Prostate gland (tissue), 2 donors: ENCODE results near the gene RANBP3. TPM values are rescaled to one million over a fixed set of nuclear protein-coding genes. Genes with fewer than 3 reads are reported as not detected.

Experiments
- DNase-seq: peaks from one replicate; pipeline ENCODE4 v3.0.0-alpha.2; 2019; ENCODE audit warnings: low spot score
- H3K27ac ChIP-seq, 2 donors: fragments of 200-600 bp; sonication (generic); 2 replicates each; pipeline ENCODE4 v1.5.1; 2017 to 2019
- H3K27me3 ChIP-seq: fragments of 200-600 bp; sonication (generic); replicated peaks from 2 replicates; pipeline ENCODE4 v1.5.1; 2019; ENCODE audit not compliant: insufficient read depth
- H3K36me3 ChIP-seq, 2 donors: fragments of 200-600 bp; sonication (generic); 1 replicate in 1 of 2; 2 replicates in 1 of 2; pipeline versions ENCODE4 v1.5.1 to v1.8.1; 2017 to 2019
- H3K4me1 ChIP-seq: fragments of 200-600 bp; sonication (generic); replicated peaks from 2 replicates; pipeline ENCODE4 v1.5.1; 2019
- H3K4me3 ChIP-seq, 2 donors: fragments of 200-600 bp; sonication (generic); 2 replicates each; pipeline ENCODE4 v1.5.1; 2017 to 2019
- H3K9me3 ChIP-seq: fragments of 200-600 bp; sonication (generic); 2 replicates; pipeline ENCODE4 v1.5.1; 2017
- POLR2A ChIP-seq: fragments of 450-650 bp; IDR thresholded peaks from one replicate; pipeline ENCODE4 v1.6.1; 2016; ENCODE audit warnings: antibody characterized with exemption, mild to moderate bottlenecking
- POLR2AphosphoS5 ChIP-seq: sonication (generic); formaldehyde crosslinking; IDR thresholded peaks from one replicate; pipeline ENCODE4 v1.6.1; 2017; ENCODE audit warnings: antibody characterized with exemption
- WGBS: methylation state at CpG from one replicate; pipeline ENCODE4 v1.1.5; 2018; 5-methylcytosine and 5-hydroxymethylcytosine counted together
- intact Hi-C: fragments of 100-400 bp; cut with DNase I; formaldehyde crosslinking; loops from one replicate; pipeline ENCODE4 v1.14.2; 2022
- total RNA-seq, 2 donors: library from RNA; depleted of rRNA; stranded (reverse); fragments of >200 nt; gene quantifications; one replicate each; pipeline ENCODE4 v1.1.0, GENCODE V29; 2016
- TF ChIP-seq, protein P1 (sequence below), 4 experiments: fragments of 200-600 bp in 2 of 4; fragments of 450-650 bp in 2 of 4; sonication (generic) in 2 of 4; IDR thresholded peaks; 1 replicate in 3 of 4; 2 replicates in 1 of 4; pipeline ENCODE4 v1.5.1; 2016 to 2019; ENCODE audit warnings: antibody characterized with exemption in 4 of 4, mild to moderate bottlenecking in 2 of 4, moderate library complexity in 2 of 4

The RANBP3 gene
- total RNA-seq, 2 donors from 2014 or later = 84.6 to 120 TPM

DNA sequence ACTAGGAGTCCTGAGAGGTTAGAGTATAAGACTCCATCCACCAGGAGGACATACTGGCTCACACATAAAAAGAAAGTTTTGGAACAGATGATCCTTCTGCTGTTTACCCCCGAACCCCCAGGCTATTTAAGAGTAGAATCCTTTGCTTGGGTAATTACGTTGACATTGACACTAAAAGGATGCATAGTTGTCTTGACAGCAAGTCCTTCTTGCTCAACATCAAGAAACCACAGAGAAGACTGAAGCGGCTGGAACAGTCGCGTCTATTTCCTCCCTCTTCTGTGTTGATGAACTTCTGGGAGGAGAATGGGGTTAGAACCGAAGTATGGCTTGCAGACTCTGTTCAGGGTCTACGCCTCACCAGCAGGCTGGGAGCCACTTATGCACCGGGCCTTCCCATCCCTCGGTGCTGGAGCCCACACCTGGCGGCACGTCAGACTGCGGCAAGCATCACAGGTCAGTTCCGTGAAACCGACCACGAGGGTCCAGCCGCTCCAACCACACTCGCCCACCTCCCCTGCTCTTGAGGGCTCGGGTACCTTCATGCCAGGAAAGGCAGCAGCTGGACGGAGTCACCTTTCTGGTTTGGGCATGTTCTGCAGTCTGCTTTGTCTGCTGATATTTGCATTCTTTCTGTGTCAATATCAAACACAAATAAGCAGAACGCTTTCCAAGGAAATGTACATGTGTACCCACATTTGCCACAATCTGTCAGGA lies 42.4 kb upstream of the RANBP3 start:
- Histone ChIP-seq H3K4me3 (peak overlapping the region; percentile 8 to 24), H3K36me3 (no peaks in the 10 kb centered on the region), H3K27ac (peak overlapping the region; percentile 84 to 90), H3K9me3 (no peaks in the 10 kb centered on the region), H3K27me3 (no peaks in the 10 kb centered on the region), H3K4me1 (peaks cover 17% of the 10 kb centered on the region)
- WGBS = 38% methylated on average over 20 of the region's 20 CpGs
- peak; percentile 69 for DNase-seq
- TF ChIP-seq, protein P1, sequence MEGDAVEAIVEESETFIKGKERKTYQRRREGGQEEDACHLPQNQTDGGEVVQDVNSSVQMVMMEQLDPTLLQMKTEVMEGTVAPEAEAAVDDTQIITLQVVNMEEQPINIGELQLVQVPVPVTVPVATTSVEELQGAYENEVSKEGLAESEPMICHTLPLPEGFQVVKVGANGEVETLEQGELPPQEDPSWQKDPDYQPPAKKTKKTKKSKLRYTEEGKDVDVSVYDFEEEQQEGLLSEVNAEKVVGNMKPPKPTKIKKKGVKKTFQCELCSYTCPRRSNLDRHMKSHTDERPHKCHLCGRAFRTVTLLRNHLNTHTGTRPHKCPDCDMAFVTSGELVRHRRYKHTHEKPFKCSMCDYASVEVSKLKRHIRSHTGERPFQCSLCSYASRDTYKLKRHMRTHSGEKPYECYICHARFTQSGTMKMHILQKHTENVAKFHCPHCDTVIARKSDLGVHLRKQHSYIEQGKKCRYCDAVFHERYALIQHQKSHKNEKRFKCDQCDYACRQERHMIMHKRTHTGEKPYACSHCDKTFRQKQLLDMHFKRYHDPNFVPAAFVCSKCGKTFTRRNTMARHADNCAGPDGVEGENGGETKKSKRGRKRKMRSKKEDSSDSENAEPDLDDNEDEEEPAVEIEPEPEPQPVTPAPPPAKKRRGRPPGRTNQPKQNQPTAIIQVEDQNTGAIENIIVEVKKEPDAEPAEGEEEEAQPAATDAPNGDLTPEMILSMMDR (IDR thresholded peaks at IDR 0.05) = no peak
- no peak for TF ChIP-seq POLR2A
- TF ChIP-seq POLR2AphosphoS5 = peak; percentile 84
- intact Hi-C loops = no loop called here

DNA sequence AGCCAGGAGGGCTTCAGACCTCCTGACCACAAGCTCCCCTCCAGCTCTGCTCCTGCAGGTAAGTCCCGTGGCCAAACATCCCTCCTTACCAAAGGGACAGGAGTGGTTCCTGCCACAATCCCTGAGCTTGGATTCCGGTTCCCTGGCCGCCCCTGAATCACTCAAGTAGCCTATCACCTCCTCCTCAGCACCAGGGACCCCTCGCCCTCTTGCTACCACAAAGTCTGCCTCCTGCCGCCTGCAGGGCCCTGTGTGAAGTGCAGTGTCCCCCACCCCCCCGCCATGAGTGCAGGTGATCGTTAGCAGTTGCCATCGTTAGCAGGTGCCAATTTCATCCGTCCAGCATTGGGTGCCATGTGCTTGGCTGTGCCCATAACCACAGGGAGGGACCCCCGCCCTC lies 40.8 kb upstream of the RANBP3 start:
- Histone ChIP-seq H3K27me3 (no peaks in the 10 kb centered on the region), H3K4me1 (peaks cover 17% of the 10 kb centered on the region), H3K27ac (no peak overlapping the region), H3K9me3 (no peaks in the 10 kb centered on the region), H3K36me3 (no peaks in the 10 kb centered on the region), H3K4me3 (no peak overlapping the region)
- 81% methylated on average over 10 of the region's 10 CpGs for WGBS
- intact Hi-C loops = no loop called here
- no peak for DNase-seq
- TF ChIP-seq POLR2AphosphoS5 (no peak), POLR2A (no peak)
- TF ChIP-seq, protein P1 (IDR thresholded peaks at IDR 0.05) = no peak

DNA sequence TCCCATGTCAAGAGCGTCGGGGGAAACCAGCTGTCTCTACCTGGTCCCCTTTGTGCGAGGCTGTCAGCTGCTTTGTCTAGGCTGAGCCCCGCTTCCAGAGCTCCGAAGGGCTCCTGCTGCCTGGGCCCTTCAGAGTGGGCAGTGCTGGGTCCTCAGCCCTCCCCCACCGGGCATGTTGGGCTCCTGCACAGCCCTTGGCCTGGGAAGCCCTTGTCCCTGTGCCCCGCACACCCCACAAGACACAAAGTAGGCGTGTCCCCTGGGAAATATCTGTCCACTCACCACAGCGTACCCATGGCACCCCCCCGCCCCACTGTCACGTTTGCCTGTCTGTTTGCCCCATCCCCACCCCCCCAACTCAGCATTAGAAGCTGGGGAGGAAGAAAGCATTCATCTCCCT lies 39.6 kb upstream of the RANBP3 start:
- Histone ChIP-seq H3K27ac (no peak overlapping the region), H3K4me1 (peaks cover 17% of the 10 kb centered on the region), H3K9me3 (no peaks in the 10 kb centered on the region), H3K27me3 (no peaks in the 10 kb centered on the region), H3K4me3 (no peak overlapping the region), H3K36me3 (no peaks in the 10 kb centered on the region)
- TF ChIP-seq POLR2AphosphoS5 (no peak), POLR2A (no peak)
- TF ChIP-seq, protein P1 (IDR thresholded peaks at IDR 0.05) = no peak
- intact Hi-C loops = no loop called here
- 85% methylated on average over 11 of the region's 11 CpGs for WGBS
- no peak for DNase-seq

DNA sequence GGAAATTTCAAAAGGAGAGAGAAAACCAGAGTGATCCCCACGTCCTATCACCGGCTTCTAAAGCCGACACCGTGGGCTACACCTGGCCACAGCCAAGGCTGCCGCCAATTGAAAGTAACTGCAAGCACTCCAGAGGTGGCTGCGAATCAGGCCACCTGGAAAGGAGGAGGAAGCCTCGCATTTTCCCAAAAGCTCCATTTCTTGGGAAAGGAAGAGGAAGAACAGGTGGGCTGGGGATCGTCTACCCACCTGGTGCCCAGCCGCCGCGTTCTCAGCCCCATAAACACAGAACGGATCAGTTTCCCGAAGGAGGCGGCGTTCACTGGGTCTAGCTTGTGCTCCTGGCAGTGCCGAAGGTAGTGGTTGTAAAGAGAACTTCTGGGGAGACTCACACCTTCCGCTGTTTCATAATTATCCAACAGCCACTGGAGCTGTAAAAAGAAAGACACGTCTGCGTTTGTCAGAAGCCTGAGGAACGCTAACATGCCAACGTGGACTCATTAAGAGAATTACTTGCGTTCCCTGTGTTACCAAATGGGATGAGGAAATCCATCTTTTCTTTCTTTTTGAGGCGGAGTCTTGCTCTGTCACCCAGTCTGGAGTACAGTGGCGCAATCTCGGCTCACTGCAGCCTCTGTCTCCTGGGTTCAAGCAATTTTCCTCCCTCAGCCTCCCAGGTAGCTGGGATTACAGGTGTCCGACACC lies 38.1 kb upstream of the RANBP3 start:
- no peaks in the 10 kb centered on the region for H3K36me3 ChIP-seq
- H3K9me3 ChIP-seq = no peaks in the 10 kb centered on the region
- peaks cover 5% of the 10 kb centered on the region for H3K4me1 ChIP-seq
- 95% methylated on average over 26 of the region's 26 CpGs for WGBS
- H3K4me3 ChIP-seq = no peak overlapping the region
- TF ChIP-seq POLR2AphosphoS5 = no peak
- TF ChIP-seq POLR2A = no peak
- TF ChIP-seq, protein P1 (IDR thresholded peaks at IDR 0.05) = no peak
- no peak overlapping the region for H3K27ac ChIP-seq
- DNase-seq = no peak
- no peaks in the 10 kb centered on the region for H3K27me3 ChIP-seq
- intact Hi-C loops = no loop called here
